H1 (cell line): Measurements from ENCODE around the gene PIK3R1.
A peak's percentile ranks its signal among the peaks of the same experiment; 100 is the strongest.

Experiments
- CEBPB ChIP-seq: IDR thresholded peaks from 2 replicates; pipeline ENCODE4 v1.6.1; 2012; ENCODE audit warnings: low read depth, low read length
- EP300 ChIP-seq, 2 experiments: IDR thresholded peaks; 1 replicate in 1 of 2; 2 replicates in 1 of 2; pipeline ENCODE4 v1.6.1; 2011 to 2012; ENCODE audit warnings: low read depth in 2 of 2, low read length in 2 of 2, mild to moderate bottlenecking in 2 of 2, borderline replicate concordance in 1 of 2, inconsistent platforms in 1 of 2, moderate library complexity in 1 of 2
- GABPA ChIP-seq: IDR thresholded peaks from 2 replicates; pipeline ENCODE4 v1.6.1; 2011; ENCODE audit warnings: mild to moderate bottlenecking, low read length, moderate library complexity, borderline replicate concordance; ENCODE audit not compliant: insufficient read depth
- JUN ChIP-seq: IDR thresholded peaks from 2 replicates; pipeline ENCODE4 v1.6.1; 2011; ENCODE audit warnings: low read depth, mild to moderate bottlenecking, improper control_type of control experiment, low read length
- MAX ChIP-seq: IDR thresholded peaks from 2 replicates; pipeline ENCODE4 v1.6.1; 2012; ENCODE audit warnings: inconsistent platforms
- NRF1 ChIP-seq: IDR thresholded peaks from 2 replicates; pipeline ENCODE4 v1.6.1; 2011; ENCODE audit warnings: mild to moderate bottlenecking, low read depth, low read length, improper control_type of control experiment
- POLR2AphosphoS5 ChIP-seq: IDR thresholded peaks from 2 replicates; pipeline ENCODE4 v1.6.1; 2011; ENCODE audit warnings: low read depth, low read length
- RAD21 ChIP-seq, 2 experiments: IDR thresholded peaks in 1 of 2; conservative IDR thresholded peaks in 1 of 2; 2 replicates each; pipeline ENCODE4 v1.6.1; 2011; ENCODE audit warnings: low read depth in 2 of 2, low read length in 2 of 2, improper control_type of control experiment in 1 of 2, inconsistent platforms in 1 of 2, mild to moderate bottlenecking in 1 of 2, moderate library complexity in 1 of 2
- SIN3A ChIP-seq, 2 experiments: IDR thresholded peaks in 1 of 2; conservative IDR thresholded peaks in 1 of 2; 2 replicates each; pipeline ENCODE4 v1.6.1; 2011 to 2012; ENCODE audit warnings: low read length in 2 of 2, improper control_type of control experiment in 1 of 2, low read depth in 1 of 2, mild to moderate bottlenecking in 1 of 2
- SP4 ChIP-seq: IDR thresholded peaks from 2 replicates; pipeline ENCODE4 v1.6.1; 2012; ENCODE audit warnings: low read length, inconsistent platforms
- SRF ChIP-seq: IDR thresholded peaks from 2 replicates; pipeline ENCODE4 v1.6.1; 2011; ENCODE audit warnings: mild to moderate bottlenecking, low read depth, low read length, moderate library complexity
- SUZ12 ChIP-seq: fragments of 200-600 bp; sonication (generic); IDR thresholded peaks from 2 replicates; pipeline ENCODE4 v1.6.1; 2012; ENCODE audit warnings: mild to moderate bottlenecking, inconsistent platforms, low read length, moderate library complexity, mixed read lengths
- TF ChIP-seq, protein P1 (sequence below), 3 experiments: IDR thresholded peaks; 1 replicate in 2 of 3; 2 replicates in 1 of 3; pipeline versions ENCODE4 v1.5.1 to v1.6.1; 2011; ENCODE audit warnings: low read length in 3 of 3, mild to moderate bottlenecking in 3 of 3, inconsistent platforms in 2 of 3, low read depth in 1 of 3, moderate library complexity in 1 of 3; ENCODE audit not compliant: insufficient read depth in 1 of 3; ENCODE audit errors: control extremely low read depth in 1 of 3

DNA sequence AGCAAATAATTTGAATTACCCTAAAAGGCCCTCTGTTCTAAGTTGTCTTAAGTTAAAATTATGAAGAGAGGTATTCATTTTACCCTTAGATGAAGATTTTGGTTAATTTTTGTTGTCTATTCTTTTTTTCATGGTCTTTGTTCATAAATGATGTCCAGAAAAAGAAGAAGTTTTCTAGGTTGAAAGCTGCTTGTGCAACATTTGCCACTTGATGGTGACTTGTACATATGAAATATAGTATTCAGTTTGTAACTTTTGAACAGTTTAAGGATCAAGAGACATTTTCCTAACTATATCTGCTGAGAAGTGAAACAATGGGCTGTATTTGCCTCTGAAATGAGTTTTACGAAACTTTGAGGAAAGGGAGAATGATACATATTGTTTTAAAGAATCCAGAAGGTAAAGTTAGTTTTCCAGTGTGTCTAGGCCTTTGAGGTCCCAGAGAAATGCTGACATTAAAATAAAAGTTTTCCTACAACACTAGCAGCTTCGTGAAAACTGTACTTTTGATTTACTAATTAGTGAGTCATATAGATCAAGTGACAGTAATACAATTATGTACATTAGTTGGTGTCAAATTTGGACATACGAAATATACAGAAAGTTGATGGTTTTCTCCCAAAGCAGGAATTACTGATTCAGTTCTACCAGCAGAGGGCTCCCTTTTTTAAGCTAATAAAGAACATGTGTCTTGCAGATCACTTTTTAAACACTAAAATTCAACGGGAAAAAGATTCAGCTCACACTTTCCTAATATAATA lies 70.5 kb downstream of the PIK3R1 start:
- TF ChIP-seq CEBPB (no peak), POLR2AphosphoS5 (no peak), RAD21 (IDR thresholded peaks at IDR 0.05 in 1 of 2, conservative IDR thresholded peaks at IDR 0.05 in 1 of 2; ENCODE audit: low read depth in 2 of 2, low read length in 2 of 2) (peak; percentile 71 to 72), SUZ12 (no peak), MAX (no peak), GABPA (no peak), EP300 (IDR thresholded peaks at IDR 0.05; ENCODE audit: borderline replicate concordance in 1 of 2, low read depth in 2 of 2, low read length in 2 of 2) (no peak), JUN (no peak), SIN3A (conservative IDR thresholded peaks at IDR 0.05 in 1 of 2, IDR thresholded peaks at IDR 0.05 in 1 of 2; ENCODE audit: low read depth in 1 of 2, low read length in 2 of 2) (no peak), SP4 (no peak), NRF1 (no peak), SRF (no peak)
- TF ChIP-seq, protein P1, sequence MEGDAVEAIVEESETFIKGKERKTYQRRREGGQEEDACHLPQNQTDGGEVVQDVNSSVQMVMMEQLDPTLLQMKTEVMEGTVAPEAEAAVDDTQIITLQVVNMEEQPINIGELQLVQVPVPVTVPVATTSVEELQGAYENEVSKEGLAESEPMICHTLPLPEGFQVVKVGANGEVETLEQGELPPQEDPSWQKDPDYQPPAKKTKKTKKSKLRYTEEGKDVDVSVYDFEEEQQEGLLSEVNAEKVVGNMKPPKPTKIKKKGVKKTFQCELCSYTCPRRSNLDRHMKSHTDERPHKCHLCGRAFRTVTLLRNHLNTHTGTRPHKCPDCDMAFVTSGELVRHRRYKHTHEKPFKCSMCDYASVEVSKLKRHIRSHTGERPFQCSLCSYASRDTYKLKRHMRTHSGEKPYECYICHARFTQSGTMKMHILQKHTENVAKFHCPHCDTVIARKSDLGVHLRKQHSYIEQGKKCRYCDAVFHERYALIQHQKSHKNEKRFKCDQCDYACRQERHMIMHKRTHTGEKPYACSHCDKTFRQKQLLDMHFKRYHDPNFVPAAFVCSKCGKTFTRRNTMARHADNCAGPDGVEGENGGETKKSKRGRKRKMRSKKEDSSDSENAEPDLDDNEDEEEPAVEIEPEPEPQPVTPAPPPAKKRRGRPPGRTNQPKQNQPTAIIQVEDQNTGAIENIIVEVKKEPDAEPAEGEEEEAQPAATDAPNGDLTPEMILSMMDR (IDR thresholded peaks at IDR 0.05; ENCODE audit: control extremely low read depth in 1 of 3, insufficient read depth in 1 of 3, low read depth in 1 of 3, low read length in 3 of 3) = peak in 2 of 3 experiments; percentile 33 to 57; a peak in 2 of 4 replicates
